Medulla oblongata (tissue), 1 donor: ENCODE results near the gene NDUFS1.
"Not testable (repeated sequence)": the region's sequence is repeated elsewhere in the genome, so short reads cannot be mapped to it uniquely, and the experiment has no call there.

ENCODE experiments used
- DNase-seq: peaks from one replicate; pipeline ENCODE4 v3.0.0-alpha.2; 2015; ENCODE audit errors: extremely low spot score

NDUFS1 gene

GRCh38 chr2:206162401-206162800 lies 3.2 kb upstream of the NDUFS1 start:
- DNase-seq: not testable (repeated sequence)

- no peak for DNase-seq
These were observed 1.5 kb upstream of the NDUFS1 start for GRCh38 chr2:206160807-206161179.

- DNase-seq: peak; percentile 4
These were observed 1.0 kb upstream of the NDUFS1 start for GRCh38 chr2:206160125-206160806.

- peak; percentile 29 for DNase-seq
These were observed 490 bp downstream of the NDUFS1 start for GRCh38 chr2:206158563-206159345.

DNA sequence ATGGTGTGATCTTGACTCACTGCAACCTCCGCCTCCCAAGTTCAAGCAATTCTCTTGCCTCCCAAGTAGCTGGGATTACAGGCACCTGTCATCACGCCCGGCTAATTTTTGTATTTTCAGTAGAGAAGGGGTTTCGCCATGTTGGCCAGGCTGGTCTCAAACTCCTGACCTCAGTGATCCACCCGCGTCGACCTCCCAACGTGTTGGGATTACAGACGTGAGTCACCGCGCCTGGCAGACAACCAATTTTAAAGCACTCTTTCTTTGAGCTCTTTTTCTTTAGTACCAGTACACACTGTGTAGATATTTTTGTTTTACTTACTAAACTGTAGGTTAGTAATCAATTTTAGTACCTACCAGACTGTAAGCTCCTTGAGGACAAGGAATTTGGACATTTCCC lies 2.2 kb downstream of the NDUFS1 start:
- DNase-seq: not testable (repeated sequence)

DNA sequence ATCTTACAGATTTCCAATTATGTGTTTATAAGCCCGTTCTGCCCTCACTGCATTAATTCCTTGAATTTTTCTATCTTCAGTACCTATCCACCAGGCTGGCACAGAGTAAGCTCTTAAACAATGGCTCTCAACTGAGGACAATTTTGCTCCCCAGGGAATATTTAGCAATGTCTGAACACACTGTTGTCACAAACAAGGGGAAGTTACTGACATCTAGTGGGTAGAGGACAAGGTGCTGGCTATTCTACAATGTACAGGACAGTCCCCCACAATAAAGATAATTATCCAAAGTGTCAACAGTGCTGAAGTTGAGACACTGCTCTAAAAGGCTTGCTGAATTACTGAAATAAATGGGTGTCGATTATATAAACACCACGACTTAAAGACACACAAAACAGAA lies 5.0 kb downstream of the NDUFS1 start:
- DNase-seq: no peak

DNA sequence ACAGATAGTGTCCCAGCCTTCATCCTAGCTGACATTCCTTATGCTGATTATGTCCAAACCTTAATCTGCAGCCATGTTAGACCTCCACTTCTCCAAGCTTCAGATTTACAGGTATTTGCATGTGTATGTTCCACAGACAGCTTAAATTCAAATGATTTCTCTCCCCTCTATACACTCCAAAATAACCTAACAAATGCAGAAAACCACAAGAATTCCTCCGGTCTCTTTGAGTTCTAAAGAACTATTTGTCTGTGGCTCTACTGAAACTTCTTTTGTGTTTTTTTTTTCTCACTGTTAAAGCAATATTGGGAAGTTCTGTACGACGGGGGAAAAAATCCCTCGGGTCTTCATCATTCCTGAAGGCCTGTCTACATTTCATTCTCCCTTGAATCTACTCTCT lies 8.6 kb downstream of the NDUFS1 start:
- no peak for DNase-seq

DNA sequence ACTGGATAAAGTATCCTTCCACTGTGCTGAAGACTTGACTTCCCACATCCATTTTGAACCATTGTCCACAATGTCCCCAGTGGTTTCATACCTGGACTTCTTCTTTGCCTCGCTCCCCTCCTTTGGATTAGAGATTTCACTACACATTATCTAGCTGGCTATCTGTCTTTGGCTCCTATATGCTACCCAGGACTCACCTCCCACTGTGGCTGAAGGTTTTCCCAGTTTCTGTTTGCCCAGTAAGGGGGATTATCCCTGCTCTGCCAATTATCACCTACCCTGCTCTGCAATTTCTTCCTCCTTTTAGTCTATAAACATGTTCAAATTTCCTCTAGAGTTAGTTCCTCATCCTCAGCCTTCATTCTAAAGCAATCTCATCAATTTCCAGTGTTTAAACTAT lies 9.1 kb downstream of the NDUFS1 start:
- no peak for DNase-seq

- no peak for DNase-seq
These were observed 9.9 kb downstream of the NDUFS1 start for GRCh38 chr2:206149330-206149729.

DNA sequence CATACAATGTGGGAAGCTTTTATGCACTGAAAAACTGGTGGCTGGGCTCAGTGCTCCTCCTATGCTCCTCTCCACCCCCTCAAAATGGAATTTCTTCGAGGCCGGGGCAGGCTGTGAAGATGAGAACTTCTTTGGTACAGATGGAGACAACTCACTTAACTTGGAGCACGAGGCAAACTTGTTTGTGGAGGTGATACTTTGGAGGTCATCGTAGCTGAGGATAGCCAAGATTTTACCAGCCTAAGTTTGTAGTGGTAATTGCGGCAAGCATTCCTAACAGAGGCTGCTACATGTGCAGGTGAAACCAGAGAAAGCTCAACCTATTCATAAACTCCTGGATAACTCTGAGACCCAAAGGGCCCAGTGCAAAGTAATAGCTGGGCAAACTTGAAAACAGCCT lies 13.6 kb downstream of the NDUFS1 start:
- no peak for DNase-seq

DNA sequence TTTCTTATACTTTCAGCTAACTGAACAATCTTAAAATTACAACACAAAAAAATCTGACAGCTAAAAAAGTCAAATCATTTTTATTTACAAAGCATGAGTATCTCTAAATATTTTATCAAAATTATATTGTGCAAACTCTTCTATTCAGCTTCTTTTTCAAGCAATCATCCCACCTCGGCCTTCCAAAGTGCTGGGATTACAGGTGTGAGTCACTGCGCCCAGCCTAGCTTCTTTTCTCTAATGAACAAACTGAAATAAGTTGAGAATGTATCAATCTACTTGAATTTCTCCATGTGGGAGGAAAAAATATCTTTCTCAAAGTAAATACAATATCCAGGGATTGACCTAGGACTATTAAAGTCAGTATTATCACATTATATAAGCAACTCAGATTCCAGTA lies 14.9 kb downstream of the NDUFS1 start:
- no peak for DNase-seq

DNA sequence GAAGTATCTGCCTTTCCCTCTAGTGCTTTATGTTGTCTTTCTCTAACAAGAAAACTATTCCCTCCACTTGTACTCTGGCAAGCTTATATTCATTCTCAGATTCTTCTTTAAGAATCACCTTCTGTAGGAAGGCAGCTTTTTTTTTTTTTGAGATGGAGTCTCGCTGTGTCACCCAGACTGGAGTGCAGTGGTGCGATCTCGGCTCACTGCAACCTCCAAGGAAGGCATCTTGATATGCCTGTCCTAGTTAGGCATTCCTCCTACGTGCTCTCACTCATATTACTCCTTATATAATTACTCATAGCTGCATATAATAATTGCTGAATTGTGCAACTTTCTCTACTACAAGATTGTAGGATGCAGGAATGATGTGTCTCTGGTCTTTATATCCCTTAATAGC lies 15.8 kb downstream of the NDUFS1 start:
- no peak for DNase-seq

DNA sequence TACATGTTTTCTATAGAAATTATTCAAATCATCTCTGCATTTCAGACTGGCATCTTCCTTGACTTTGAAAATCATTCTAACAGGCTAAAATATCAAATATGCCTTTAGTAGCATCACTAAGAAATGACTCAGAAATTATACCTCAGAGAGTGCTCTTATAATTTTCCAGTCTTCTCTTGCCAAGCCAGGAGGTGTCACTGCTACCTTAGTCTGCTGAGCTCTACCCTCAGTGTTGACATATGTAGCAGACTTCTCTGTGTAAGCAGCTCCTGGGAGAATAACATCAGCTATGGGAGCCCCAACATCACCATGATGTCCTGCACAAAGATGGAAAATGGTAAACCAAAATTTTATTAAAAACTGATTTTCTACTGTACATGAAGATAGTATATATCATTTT lies 31.6 kb downstream of the NDUFS1 start:
- DNase-seq: no peak

GRCh38 chr2:206125901-206126300 lies 33.3 kb downstream of the NDUFS1 start:
- DNase-seq: no peak

- not testable (repeated sequence) for DNase-seq
These were observed 36.7 kb downstream of the NDUFS1 start for GRCh38 chr2:206122569-206122968.

DNA sequence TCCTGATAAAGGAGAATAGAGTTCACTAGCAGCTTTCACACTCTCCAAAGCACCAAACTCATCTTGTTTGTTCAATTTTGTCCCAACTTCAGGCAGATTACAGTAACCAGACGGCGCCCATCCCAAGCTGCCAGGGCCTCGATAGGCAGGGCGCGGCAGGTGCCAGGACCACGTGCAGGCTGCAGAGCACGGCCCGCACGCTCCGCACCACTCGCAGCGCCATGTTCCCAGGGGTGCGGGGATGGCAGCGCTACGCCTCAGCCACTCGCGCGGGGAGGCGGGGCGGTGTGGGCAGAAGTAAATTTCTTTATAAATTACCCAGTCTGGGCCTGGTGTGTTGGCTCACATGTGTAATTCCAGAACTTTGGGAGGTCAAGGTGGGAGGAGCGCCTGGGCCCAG lies 43.0 kb downstream of the NDUFS1 start:
- no peak for DNase-seq

DNA sequence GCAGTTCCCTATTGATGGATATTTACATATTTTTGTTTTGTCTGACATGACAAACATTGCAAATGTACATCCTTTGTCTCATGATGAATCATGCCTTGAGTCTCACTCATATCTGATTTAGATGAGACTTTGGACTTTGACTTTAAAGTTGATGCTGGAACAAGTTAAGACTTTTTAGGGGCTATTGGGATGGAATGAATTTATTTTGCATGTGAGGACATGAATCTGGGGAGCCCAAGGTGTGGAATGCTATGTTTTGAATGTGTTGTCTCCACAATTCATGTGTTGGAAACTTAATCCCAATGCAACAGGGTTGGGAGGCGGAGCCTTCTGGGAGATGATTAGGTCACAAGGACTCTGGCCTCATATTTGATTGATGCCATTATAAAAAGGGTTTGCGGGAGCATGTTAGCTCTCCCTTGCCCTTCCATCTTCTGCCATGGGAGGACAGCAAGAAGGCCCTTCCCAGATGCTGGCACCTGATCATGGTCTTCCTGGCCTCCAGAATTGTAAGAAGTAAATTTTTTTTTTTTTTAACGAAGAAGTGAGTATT lies 44.1 kb downstream of the NDUFS1 start:
- DNase-seq: no peak

- DNase-seq: no peak
These were observed 46.2 kb downstream of the NDUFS1 start for GRCh38 chr2:206112846-206113547.

GRCh38 chr2:206112108-206112507 lies 47.1 kb downstream of the NDUFS1 start:
- no peak for DNase-seq

DNA sequence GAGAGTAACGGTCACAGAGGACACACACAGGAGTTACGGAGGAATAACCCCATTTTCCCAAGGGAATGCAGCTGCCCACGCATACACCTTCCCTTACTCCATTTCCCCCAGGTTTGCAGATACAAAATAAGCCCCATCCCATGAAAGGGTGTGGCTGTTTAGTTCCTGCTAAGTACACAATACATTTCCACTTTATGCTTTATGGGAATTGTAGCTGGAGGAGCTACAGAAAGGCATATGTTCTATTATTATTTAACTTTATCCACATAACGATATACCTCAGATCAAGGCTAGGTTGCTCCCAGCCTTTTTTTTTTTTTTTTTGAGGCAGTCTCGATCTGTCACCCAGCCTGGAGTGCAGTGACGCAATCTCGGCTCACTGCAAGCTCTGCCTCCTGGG lies 50.5 kb downstream of the NDUFS1 start:
- no peak for DNase-seq

GRCh38 chr2:206105541-206105940 lies 53.7 kb downstream of the NDUFS1 start:
- DNase-seq: no peak

DNA sequence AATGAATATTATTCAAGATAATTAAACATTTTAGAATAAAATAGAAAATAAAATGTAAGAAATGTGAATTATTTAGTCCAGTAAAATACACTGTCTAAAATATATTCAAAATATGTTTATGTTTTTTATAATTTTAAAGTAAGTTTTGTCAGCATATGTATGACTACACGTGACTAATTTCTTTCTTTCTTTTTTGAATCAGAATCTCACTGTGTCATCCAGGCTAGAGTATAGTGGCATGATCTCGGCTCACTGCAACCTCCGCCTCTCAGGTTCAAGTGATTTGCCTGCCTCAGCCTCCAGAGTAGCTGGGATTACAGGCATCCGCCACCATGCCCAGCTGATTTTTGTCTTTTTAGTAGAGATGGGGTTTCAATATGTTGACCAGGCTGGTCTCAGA lies 54.2 kb downstream of the NDUFS1 start:
- no peak for DNase-seq

- not testable (repeated sequence) for DNase-seq
These were observed 60.4 kb downstream of the NDUFS1 start for GRCh38 chr2:206098872-206099271.
